ENCODE measurements around the gene OR9A4. TPM values are rescaled to one million over a fixed set of nuclear protein-coding genes. Genes with fewer than 3 reads are reported as not detected.

OR9A4 gene, protein sequence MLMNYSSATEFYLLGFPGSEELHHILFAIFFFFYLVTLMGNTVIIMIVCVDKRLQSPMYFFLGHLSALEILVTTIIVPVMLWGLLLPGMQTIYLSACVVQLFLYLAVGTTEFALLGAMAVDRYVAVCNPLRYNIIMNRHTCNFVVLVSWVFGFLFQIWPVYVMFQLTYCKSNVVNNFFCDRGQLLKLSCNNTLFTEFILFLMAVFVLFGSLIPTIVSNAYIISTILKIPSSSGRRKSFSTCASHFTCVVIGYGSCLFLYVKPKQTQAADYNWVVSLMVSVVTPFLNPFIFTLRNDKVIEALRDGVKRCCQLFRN
- 0.07 TPM in 1 of 2 replicates, not detected in the other for total RNA-seq (ENCODE audit: low replicate concordance)

- Histone ChIP-seq H3K4me3 (no peak within 1 kb of the TSS), H3K36me3 (no peaks in the 10 kb centered on the region), H3K27me3 (no peaks in the 10 kb centered on the region), H3K9me3 (ENCODE audit: low read depth) (no peaks in the 10 kb centered on the region), H4K20me1 (ENCODE audit: low read depth) (no peaks in the 10 kb centered on the region), H3K4me2 (no peak within 1 kb of the TSS), H3K9ac (no peak within 1 kb of the TSS), H2AFZ (replicated peaks) (no peak within 1 kb of the TSS), H3K79me2 (ENCODE audit: low read depth) (no peaks in the 10 kb centered on the region), H3F3A (ENCODE audit: low read depth) (no peaks in the 10 kb centered on the region), H3K27ac (no peak within 1 kb of the TSS), H3K4me1 (no peaks in the 10 kb centered on the region)
- H3K4me3 Mint-ChIP-seq, result no peak within 1 kb of the TSS
- no peak for TF ChIP-seq CTCF (IDR thresholded peaks at IDR 0.05)
- no peak for TF ChIP-seq EZH2 (IDR thresholded peaks at IDR 0.05)
- TF ChIP-seq EZH2phosphoT487 (IDR thresholded peaks at IDR 0.05), result no peak
- H3K27ac Mint-ChIP-seq, result no peak within 1 kb of the TSS
- H3K4me1 Mint-ChIP-seq, result no peaks in the 10 kb centered on the region
- H3K27me3 Mint-ChIP-seq (ENCODE audit: insufficient read depth, low read depth), result peaks cover 2% of the 10 kb centered on the region
- H3K36me3 Mint-ChIP-seq, result no peaks in the 10 kb centered on the region
- peaks cover 2% of the 10 kb centered on the region for H3K9me3 Mint-ChIP-seq
- DNase-seq (ENCODE audit: low spot score), result no peak
These were observed at the start of gene OR9A4 for GRCh38 chr7:141916099-141916498. Gene OR9A4, plus strand, starts transcription at chr7:141916399. Its CDS starts 2,477 bp downstream, at chr7:141918876.

DNA sequence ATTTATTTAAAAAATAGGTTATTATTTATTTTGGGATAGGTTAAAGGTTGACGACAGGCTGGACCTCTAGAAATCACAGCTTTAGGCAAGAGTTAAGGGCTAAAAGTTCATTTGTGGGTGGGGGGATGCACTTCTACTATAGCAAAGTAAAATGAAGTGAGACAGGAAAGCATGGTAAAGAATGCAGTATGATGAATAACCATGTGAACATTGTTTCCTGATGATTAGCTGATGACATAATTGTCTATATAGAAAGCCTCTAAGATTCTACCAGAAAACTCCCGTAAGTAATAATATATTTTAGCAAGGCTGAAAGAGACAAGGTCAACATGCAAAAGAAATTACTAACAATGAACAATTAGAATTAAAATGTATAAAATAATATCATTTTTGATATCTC, 49.2 kb upstream of the OR9A4 start:
- H3K9me3 ChIP-seq (ENCODE audit: low read depth), result no peaks in the 10 kb centered on the region
- H3K27ac ChIP-seq, result no peak overlapping the region
- no peak for DNase-seq (ENCODE audit: low spot score)
- H3K27me3 ChIP-seq, result no peaks in the 10 kb centered on the region
- Mint-ChIP-seq H3K4me3 (no peak overlapping the region), H3K4me1 (no peaks in the 10 kb centered on the region), H3K36me3 (no peaks in the 10 kb centered on the region), H3K27ac (no peak overlapping the region), H3K27me3 (ENCODE audit: insufficient read depth, low read depth) (no peaks in the 10 kb centered on the region), H3K9me3 (peaks cover 3% of the 10 kb centered on the region)
- H2AFZ ChIP-seq (replicated peaks), result no peak overlapping the region
- H3K79me2 ChIP-seq (ENCODE audit: low read depth), result no peaks in the 10 kb centered on the region
- no peak for TF ChIP-seq EZH2 (IDR thresholded peaks at IDR 0.05)
- no peak for TF ChIP-seq CTCF (IDR thresholded peaks at IDR 0.05)
- no peak for TF ChIP-seq EZH2phosphoT487 (IDR thresholded peaks at IDR 0.05)
- no peaks in the 10 kb centered on the region for H3K36me3 ChIP-seq
- H3K9ac ChIP-seq, result no peak overlapping the region
- H3F3A ChIP-seq (ENCODE audit: low read depth), result no peaks in the 10 kb centered on the region
- H3K4me2 ChIP-seq, result no peak overlapping the region
- no peaks in the 10 kb centered on the region for H3K4me1 ChIP-seq
- no peak overlapping the region for H3K4me3 ChIP-seq
- no peaks in the 10 kb centered on the region for H4K20me1 ChIP-seq (ENCODE audit: low read depth)

- H3K9me3 ChIP-seq (ENCODE audit: low read depth), result no peaks in the 10 kb centered on the region
- H3K4me2 ChIP-seq, result no peak overlapping the region
- no peak overlapping the region for H3K9ac ChIP-seq
- no peaks in the 10 kb centered on the region for H4K20me1 ChIP-seq (ENCODE audit: low read depth)
- Mint-ChIP-seq H3K9me3 (peaks cover 3% of the 10 kb centered on the region), H3K36me3 (no peaks in the 10 kb centered on the region), H3K27me3 (ENCODE audit: insufficient read depth, low read depth) (peaks cover 2% of the 10 kb centered on the region), H3K4me3 (no peak overlapping the region), H3K4me1 (no peaks in the 10 kb centered on the region), H3K27ac (no peak overlapping the region)
- H3K27ac ChIP-seq, result no peak overlapping the region
- no peaks in the 10 kb centered on the region for H3K79me2 ChIP-seq (ENCODE audit: low read depth)
- no peak overlapping the region for H2AFZ ChIP-seq (replicated peaks)
- no peaks in the 10 kb centered on the region for H3K4me1 ChIP-seq
- DNase-seq (ENCODE audit: low spot score), result no peak
- no peaks in the 10 kb centered on the region for H3K36me3 ChIP-seq
- no peak for TF ChIP-seq EZH2 (IDR thresholded peaks at IDR 0.05)
- no peak for TF ChIP-seq EZH2phosphoT487 (IDR thresholded peaks at IDR 0.05)
- TF ChIP-seq CTCF (IDR thresholded peaks at IDR 0.05), result no peak
- no peaks in the 10 kb centered on the region for H3K27me3 ChIP-seq
- H3F3A ChIP-seq (ENCODE audit: low read depth), result no peaks in the 10 kb centered on the region
- H3K4me3 ChIP-seq, result no peak overlapping the region
These were observed 43.3 kb upstream of the OR9A4 start for GRCh38 chr7:141872931-141873330.
